Measurements from ENCODE around the gene NMU.

DNA sequence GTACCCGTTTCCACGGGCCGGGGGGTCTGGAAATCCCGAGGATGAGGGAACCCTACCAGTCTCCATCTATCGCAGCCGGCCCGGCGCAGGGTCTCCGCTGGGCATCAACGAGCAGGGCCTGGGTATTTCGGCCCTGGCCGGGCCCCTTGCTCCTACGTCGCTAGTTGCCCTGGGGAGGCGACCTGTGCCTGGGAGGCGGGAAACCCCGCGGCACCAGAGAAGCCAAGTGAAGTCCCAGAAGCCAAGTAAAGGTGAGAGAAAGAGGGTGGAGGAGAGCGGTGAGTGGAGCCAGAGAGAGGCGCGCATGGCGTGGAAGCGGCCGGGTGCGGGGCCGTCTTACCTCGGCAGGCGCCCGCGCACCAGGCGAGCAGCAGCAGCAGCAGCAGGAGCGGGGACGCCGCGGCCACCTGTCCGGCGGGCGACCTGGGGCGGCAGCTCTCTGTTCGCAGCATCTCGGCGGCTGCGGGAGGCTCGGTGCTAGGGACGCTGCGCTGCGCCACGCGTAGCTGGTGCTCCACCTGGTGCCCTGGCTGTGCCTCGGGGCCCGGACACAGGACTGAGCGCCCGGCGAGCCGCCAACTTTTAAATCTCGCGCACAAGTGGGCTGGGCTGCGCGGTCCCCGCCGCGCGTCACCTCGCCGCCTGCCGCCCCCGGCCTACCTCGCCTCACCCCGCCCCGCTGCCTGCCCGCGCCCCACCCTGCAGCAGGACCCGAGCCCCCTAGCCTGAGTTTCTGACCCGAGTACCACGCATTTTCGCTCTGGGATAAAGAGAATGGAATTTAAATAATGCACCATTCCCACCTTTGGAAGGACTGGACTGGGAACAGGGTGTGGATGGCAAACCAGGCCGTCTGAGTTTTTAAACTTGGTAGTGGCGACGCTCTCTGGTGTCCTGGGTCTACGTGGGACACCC is at the start of gene NMU:
- TF ChIP-seq, protein P1, sequence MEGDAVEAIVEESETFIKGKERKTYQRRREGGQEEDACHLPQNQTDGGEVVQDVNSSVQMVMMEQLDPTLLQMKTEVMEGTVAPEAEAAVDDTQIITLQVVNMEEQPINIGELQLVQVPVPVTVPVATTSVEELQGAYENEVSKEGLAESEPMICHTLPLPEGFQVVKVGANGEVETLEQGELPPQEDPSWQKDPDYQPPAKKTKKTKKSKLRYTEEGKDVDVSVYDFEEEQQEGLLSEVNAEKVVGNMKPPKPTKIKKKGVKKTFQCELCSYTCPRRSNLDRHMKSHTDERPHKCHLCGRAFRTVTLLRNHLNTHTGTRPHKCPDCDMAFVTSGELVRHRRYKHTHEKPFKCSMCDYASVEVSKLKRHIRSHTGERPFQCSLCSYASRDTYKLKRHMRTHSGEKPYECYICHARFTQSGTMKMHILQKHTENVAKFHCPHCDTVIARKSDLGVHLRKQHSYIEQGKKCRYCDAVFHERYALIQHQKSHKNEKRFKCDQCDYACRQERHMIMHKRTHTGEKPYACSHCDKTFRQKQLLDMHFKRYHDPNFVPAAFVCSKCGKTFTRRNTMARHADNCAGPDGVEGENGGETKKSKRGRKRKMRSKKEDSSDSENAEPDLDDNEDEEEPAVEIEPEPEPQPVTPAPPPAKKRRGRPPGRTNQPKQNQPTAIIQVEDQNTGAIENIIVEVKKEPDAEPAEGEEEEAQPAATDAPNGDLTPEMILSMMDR (conservative IDR thresholded peaks at IDR 0.05; ENCODE audit: low read depth, low read length) = no peak
- no peak for TF ChIP-seq RCOR1 (IDR thresholded peaks at IDR 0.05; ENCODE audit: insufficient replicate concordance, low read length)
- TF ChIP-seq POLR2A (IDR thresholded peaks at IDR 0.05; ENCODE audit: low read depth, low read length) = no peak
- TF ChIP-seq MXI1 (IDR thresholded peaks at IDR 0.05; ENCODE audit: borderline replicate concordance, low read depth, low read length) = no peak
- no peak for TF ChIP-seq RFX5 (IDR thresholded peaks at IDR 0.05; ENCODE audit: low read depth, low read length)
- TF ChIP-seq USF2 (IDR thresholded peaks at IDR 0.05; ENCODE audit: low read depth, low read length) = no peak
- TF ChIP-seq CHD1 (IDR thresholded peaks at IDR 0.05; ENCODE audit: low read depth, low read length) = no peak
- no peak for TF ChIP-seq RAD21 (IDR thresholded peaks at IDR 0.05; ENCODE audit: low read length)
- TF ChIP-seq CEBPB (IDR thresholded peaks at IDR 0.05; ENCODE audit: low read depth, low read length) = no peak
